Pancreas (tissue), 10 donors: Measurements from ENCODE around the gene UQCC2. TPM values are rescaled to one million over a fixed set of nuclear protein-coding genes. Genes with fewer than 3 reads are reported as not detected.
A peak's percentile ranks its signal among the peaks of the same experiment; 100 is the strongest.

Source experiments
- ATAC-seq, 4 donors: fragments of 200-7000 bp; cut with Tn5 transposase; one replicate each; pipeline versions ENCODE4 v1.8.0 to v1.9.1; 2020; ENCODE audit warnings: mild to moderate bottlenecking in 4 of 4, moderate library complexity in 4 of 4
- DNase-seq, 6 donors: peaks; one replicate each; pipeline ENCODE4 v3.0.0-alpha.2; 2020
- FAIRE-seq: peaks from 2 replicates; lab custom pipeline; 2012; peaks lifted over from hg19 to GRCh38; lab: Jason Lieb, UNC
- H3K27ac ChIP-seq, 4 donors: fragments of 200-600 bp; sonication (generic); 1 replicate in 3 of 4; 2 replicates in 1 of 4; pipeline versions ENCODE4 v1.5.0 to v1.8.0; 2020
- H3K27me3 ChIP-seq, 4 donors: fragments of 200-600 bp; one replicate each; pipeline ENCODE4 v1.8.0; 2021
- H3K36me3 ChIP-seq, 3 donors: fragments of 200-600 bp; sonication (generic) in 1 of 3; one replicate each; pipeline versions ENCODE4 v1.5.0 to v1.8.0; 2020 to 2021
- H3K4me1 ChIP-seq, 3 donors: fragments of 200-600 bp; one replicate each; pipeline ENCODE4 v1.8.0; 2021
- H3K4me3 ChIP-seq, 4 donors: fragments of 200-600 bp; sonication (generic) in 2 of 4; one replicate each; pipeline versions ENCODE4 v1.5.0 to v1.8.0; 2020 to 2021
- H3K9me3 ChIP-seq, 4 donors: fragments of 200-600 bp; one replicate each; pipeline ENCODE4 v1.8.0; 2021
- WGBS, 2 donors: extraction: QIAGEN DNeasy Blood & Tissue Kit; methylation state at CpG; one replicate each; pipeline ENCODE4 v1.1.7; 2013; 5-methylcytosine and 5-hydroxymethylcytosine counted together
- intact Hi-C, 3 donors: fragments of 100-400 bp; cut with DNase I; formaldehyde crosslinking; loops; one replicate each; pipeline versions ENCODE4 v1.11.1 to v1.14.2; 2022
- polyA plus RNA-seq, 2 donors: library from polyadenylated mRNA; stranded (reverse); fragments of 200-250 nt; gene quantifications; one replicate each; pipeline ENCODE4 v1.2.3, GENCODE V29; 2013
- total RNA-seq, 6 donors: library from RNA; stranded (reverse); fragmentation: NEBNext Ultra II Directional in 4 of 6; extraction: Animal tissue kit (Norgen Biotek cat#: 25700) in 4 of 6; gene quantifications; one replicate each; pipeline versions ENCODE4 v1.2.1 to v1.2.4, GENCODE V29; 2021 to 2023
- TF ChIP-seq, protein P1 (sequence below), 4 donors: fragments of 200-600 bp; sonication (generic) in 3 of 4; IDR thresholded peaks; one replicate each; pipeline versions ENCODE4 v1.5.0 to v1.8.0; 2021; ENCODE audit warnings: antibody characterized with exemption in 4 of 4
- donor health status: healthy with polysubstance abuse.
- donor health status: DM: no; HTN: no; CAD: no; lungs with moderate emphysema.
- donor health status: DM: no; HTN: no; CAD: no.
- donor health status: control.
- donor health status: control.
- donor health status: Bipolar disorder and iron deficiency.
- donor health status: DM: yes; HTN: yes; CAD: no.
- donor health status: DM: no; HTN: no; CAD: no.
- donor health status: DM: no; HTN: no; CAD: no.
- donor health status: DM: yes; HTN: yes; CAD: no.

The UQCC2 gene
- total and polyA plus RNA-seq, 8 donors, result 13.9 to 58.9 (median 28.6) TPM

DNA sequence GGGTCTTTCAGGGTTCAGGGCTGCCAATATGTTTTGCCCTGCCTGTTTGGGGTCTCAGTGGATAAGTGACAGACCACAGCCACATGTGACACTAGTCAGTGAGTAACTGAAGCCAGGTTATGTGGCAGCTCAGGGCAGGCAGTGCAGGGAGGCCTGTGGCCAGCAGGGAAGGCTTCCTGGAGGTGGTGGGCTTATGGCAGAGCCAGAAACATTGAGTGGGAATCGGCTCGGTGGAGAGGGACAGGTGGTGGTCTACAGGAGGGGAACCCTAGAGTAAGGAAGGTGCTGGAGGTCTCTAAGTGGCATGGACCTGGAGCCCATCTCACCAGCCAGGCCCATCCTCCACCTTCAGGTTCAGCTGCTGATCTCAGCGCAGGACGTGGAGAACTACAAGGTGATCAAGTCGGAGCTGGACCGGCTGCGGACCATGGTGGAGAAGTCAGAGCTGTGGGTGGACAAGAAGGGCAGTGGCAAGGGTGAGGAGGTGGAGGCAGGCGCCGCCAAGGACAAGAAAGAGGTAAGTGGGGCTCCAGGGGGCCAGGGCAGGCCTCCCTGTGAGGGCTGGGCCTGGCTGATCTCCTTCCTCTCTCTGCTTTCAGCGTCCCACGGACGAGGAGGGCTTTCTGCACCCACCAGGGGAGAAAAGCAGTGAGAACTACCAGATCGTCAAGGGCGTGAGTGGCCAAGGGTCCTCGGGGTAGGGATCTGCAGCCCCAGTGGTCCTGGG lies 34.9 kb downstream of the UQCC2 start:
- peaks cover 0 to 35% (median 0%) of the 10 kb centered on the region in 3 donors for H3K36me3 ChIP-seq
- WGBS, 2 donors, result 87 to 91% methylated on average over 15 of the region's 15 CpGs
- TF ChIP-seq, protein P1, sequence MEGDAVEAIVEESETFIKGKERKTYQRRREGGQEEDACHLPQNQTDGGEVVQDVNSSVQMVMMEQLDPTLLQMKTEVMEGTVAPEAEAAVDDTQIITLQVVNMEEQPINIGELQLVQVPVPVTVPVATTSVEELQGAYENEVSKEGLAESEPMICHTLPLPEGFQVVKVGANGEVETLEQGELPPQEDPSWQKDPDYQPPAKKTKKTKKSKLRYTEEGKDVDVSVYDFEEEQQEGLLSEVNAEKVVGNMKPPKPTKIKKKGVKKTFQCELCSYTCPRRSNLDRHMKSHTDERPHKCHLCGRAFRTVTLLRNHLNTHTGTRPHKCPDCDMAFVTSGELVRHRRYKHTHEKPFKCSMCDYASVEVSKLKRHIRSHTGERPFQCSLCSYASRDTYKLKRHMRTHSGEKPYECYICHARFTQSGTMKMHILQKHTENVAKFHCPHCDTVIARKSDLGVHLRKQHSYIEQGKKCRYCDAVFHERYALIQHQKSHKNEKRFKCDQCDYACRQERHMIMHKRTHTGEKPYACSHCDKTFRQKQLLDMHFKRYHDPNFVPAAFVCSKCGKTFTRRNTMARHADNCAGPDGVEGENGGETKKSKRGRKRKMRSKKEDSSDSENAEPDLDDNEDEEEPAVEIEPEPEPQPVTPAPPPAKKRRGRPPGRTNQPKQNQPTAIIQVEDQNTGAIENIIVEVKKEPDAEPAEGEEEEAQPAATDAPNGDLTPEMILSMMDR (IDR thresholded peaks at IDR 0.05), result no peak
- ATAC-seq (no peak), DNase-seq (peak in 1 of 6 donors; percentile 38), FAIRE-seq (no peak)
- no peak overlapping the region for H3K4me3 ChIP-seq
- intact Hi-C loops, result no loop called here
- H3K27ac ChIP-seq, result no peak overlapping the region
- H3K9me3 ChIP-seq, result no peaks in the 10 kb centered on the region
- no peaks in the 10 kb centered on the region for H3K27me3 ChIP-seq
- H3K4me1 ChIP-seq, result no peaks in the 10 kb centered on the region

DNA sequence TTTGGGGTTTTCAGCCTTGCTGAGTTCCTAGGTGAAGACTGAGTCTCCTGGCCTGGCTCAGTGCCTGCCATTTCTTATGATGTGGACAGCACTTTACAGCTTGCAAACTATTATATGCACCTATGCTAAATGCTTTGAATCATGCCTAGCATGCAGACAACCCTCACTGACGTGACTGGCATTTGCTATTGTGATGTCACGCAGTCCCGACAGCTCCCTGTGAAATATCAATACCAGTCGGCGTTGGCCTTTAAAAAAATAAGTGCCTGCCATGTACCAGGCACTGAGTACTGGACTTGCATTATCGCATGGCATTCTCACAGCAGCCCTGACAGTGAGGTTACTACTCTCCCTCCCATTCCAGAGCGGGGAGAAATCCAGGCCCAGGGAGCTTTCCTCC lies 35.5 kb downstream of the UQCC2 start:
- no peaks in the 10 kb centered on the region for H3K27me3 ChIP-seq
- H3K4me3 ChIP-seq, result no peak overlapping the region
- H3K36me3 ChIP-seq, result peaks cover 0 to 36% (median 0%) of the 10 kb centered on the region in 3 donors
- no peak for DNase-seq
- intact Hi-C loops, result no loop called here
- WGBS, 2 donors, result 94 to 96% methylated on average over 7 of the region's 7 CpGs
- TF ChIP-seq, protein P1 (IDR thresholded peaks at IDR 0.05), result no peak
- no peak overlapping the region for H3K27ac ChIP-seq
- ATAC-seq, result no peak
- H3K4me1 ChIP-seq, result no peaks in the 10 kb centered on the region
- FAIRE-seq, result no peak
- no peaks in the 10 kb centered on the region for H3K9me3 ChIP-seq

DNA sequence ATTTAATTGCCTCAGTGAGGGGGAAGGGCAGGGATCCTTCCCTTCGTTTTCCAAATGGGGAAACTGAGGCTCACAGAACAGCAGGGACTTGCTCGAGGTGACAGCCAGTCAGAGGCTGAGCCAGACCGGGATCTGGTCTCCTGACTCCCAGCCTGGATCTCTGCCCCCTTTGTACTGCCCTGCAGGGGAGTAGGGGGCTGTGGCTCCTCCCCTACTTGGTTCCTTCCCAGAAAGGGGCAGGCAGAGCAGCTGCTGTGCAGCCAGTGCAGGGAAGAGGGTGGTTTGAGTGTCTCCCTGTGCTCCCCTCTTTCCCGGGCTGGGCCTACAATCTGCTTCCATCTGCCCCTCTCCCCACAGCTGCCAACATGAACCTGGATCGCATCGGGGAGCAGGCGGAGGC lies 37.6 kb downstream of the UQCC2 start:
- FAIRE-seq, result no peak
- Histone ChIP-seq H3K4me3 (no peak overlapping the region), H3K36me3 (peaks cover 0 to 32% (median 0%) of the 10 kb centered on the region in 3 donors), H3K27ac (no peak overlapping the region), H3K27me3 (no peaks in the 10 kb centered on the region), H3K9me3 (no peaks in the 10 kb centered on the region), H3K4me1 (no peaks in the 10 kb centered on the region)
- WGBS, 2 donors, result 80% methylated on average over 7 of the region's 7 CpGs
- TF ChIP-seq, protein P1 (IDR thresholded peaks at IDR 0.05), result no peak
- DNase-seq, result no peak
- intact Hi-C loops, result no loop called here
- ATAC-seq, result no peak

DNA sequence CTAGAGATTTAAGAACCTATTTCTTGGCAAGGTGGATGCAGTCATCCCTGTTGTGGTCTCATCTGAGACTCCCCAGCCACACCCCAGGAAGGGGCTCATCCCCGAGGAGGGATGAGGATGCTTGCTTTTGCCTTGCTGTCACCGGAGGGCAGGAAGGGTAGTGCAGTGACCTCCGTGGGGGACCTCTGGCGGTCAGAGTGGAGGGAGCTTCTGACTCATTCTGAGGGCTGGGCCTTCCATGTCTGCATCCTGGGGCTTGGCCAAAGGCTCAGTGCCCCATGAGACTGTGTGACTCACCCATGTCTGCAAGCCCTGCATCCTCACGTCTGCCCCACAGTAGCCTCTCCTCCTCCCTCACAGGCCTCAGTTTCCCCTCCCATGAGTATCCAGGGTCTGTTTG lies 38.7 kb downstream of the UQCC2 start:
- 63 to 77% methylated on average over 5 of the region's 5 CpGs for WGBS, 2 donors
- Histone ChIP-seq H3K9me3 (no peaks in the 10 kb centered on the region), H3K27ac (no peak overlapping the region), H3K27me3 (no peaks in the 10 kb centered on the region), H3K4me3 (no peak overlapping the region), H3K36me3 (peaks cover 0 to 37% (median 0%) of the 10 kb centered on the region in 3 donors), H3K4me1 (no peaks in the 10 kb centered on the region)
- ATAC-seq (peak; percentile 59 to 89 (median 78)), FAIRE-seq (no peak), DNase-seq (peak in 4 of 6 donors; percentile 22 to 60 (median 53))
- intact Hi-C loops, result no loop called here
- TF ChIP-seq, protein P1 (IDR thresholded peaks at IDR 0.05), result peak in 1 of 4 donors; percentile 10

DNA sequence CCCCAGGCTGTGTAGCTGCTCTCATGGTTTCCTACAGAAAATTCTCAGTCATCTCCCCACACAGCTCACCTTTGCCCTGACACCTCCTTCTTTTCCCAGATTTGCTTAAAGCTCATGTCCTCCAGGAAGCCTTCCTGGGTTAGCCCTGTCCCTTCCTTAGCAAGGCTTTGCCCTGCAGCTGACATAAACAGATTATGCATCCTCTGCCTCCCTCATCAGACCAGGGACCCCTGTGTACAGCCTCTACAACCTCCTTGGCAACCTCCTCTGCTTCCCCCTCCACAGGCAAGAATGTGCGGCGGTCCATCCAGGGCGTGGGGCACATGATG lies 39.8 kb downstream of the UQCC2 start:
- DNase-seq (no peak), FAIRE-seq (no peak), ATAC-seq (no peak)
- TF ChIP-seq, protein P1 (IDR thresholded peaks at IDR 0.05), result no peak
- H3K27ac ChIP-seq, result no peak overlapping the region
- no peak overlapping the region for H3K4me3 ChIP-seq
- WGBS, 2 donors, result 95 to 100% methylated on average over 3 of the region's 3 CpGs
- H3K36me3 ChIP-seq, result peaks cover 0 to 40% (median 4%) of the 10 kb centered on the region in 3 donors
- intact Hi-C loops, result no loop called here
- H3K4me1 ChIP-seq, result no peaks in the 10 kb centered on the region
- no peaks in the 10 kb centered on the region for H3K27me3 ChIP-seq
- no peaks in the 10 kb centered on the region for H3K9me3 ChIP-seq
